Measurements from ENCODE around the gene C10orf120. TPM values are rescaled to one million over a fixed set of nuclear protein-coding genes. Genes with fewer than 3 reads are reported as not detected.

The C10orf120 gene
- total and polyA plus RNA-seq, 2 donors (not counting 3 experiments of a cell fraction or from before 2014, with no cell fraction given): not detected

GRCh38 chr10:122713091-122713885 lies 13.6 kb upstream of the C10orf120 start:
- Histone ChIP-seq H3K4me1 (ENCODE audit: control insufficient read depth, extremely low read depth, insufficient read depth, low read length) (no peaks in the 10 kb centered on the region), H3K4me2 (ENCODE audit: insufficient read depth, low read length) (no peak overlapping the region), H3K79me2 (ENCODE audit: control insufficient read depth, insufficient read depth, low read length) (no peaks in the 10 kb centered on the region), H3K27ac (ENCODE audit: insufficient read depth, low read depth, low read length) (no peak overlapping the region), H3K9me3 (replicated peaks; ENCODE audit: control insufficient read depth, insufficient read depth, low read length) (no peaks in the 10 kb centered on the region), H3K27me3 (ENCODE audit: control insufficient read depth in 2 of 2, insufficient read depth in 2 of 2, low read length in 2 of 2) (peaks cover 4 to 17% of the 10 kb centered on the region in 2 experiments), H3K4me3 (replicated peaks in 1 of 3; ENCODE audit: insufficient read depth in 1 of 3, low read depth in 1 of 3, low read length in 3 of 3) (no peak overlapping the region), H4K20me1 (replicated peaks; ENCODE audit: control insufficient read depth, extremely low read depth, insufficient read depth, low read length) (no peaks in the 10 kb centered on the region), H2AFZ (ENCODE audit: low read depth, low read length) (no peak overlapping the region), H3K9me1 (replicated peaks; ENCODE audit: control insufficient read depth, extremely low read depth, insufficient read depth, low read length) (no peaks in the 10 kb centered on the region), H3K36me3 (ENCODE audit: control insufficient read depth in 2 of 2, extremely low read depth in 1 of 2, insufficient read depth in 2 of 2, low read length in 2 of 2) (no peaks in the 10 kb centered on the region), H3K9ac (replicated peaks; ENCODE audit: extremely low read depth, insufficient read depth, low read length) (no peak overlapping the region)
- DNase-seq (ENCODE audit: low read depth, low spot score) (no peak), FAIRE-seq (no peak)
- dilution Hi-C loops (cut with MboI; ENCODE audit: extremely low pct_ligation_motif_present, low sequenced_read_pairs) (no loop called here), intact Hi-C loops (cut with micrococcal nuclease) (no loop called here)
- no peak for TF ChIP-seq CTCF (IDR thresholded peaks at IDR 0.05; ENCODE audit: extremely low read depth in 1 of 2, insufficient read depth in 1 of 2, low read depth in 1 of 2, low read length in 2 of 2)
- no peak for TF ChIP-seq FOS (IDR thresholded peaks at IDR 0.05; ENCODE audit: borderline replicate concordance, insufficient read depth, low read length)
- TF ChIP-seq POLR2AphosphoS5 (IDR thresholded peaks at IDR 0.05; ENCODE audit: insufficient read depth, low read depth, low read length): no peak
- TF ChIP-seq MYC (IDR thresholded peaks at IDR 0.05; ENCODE audit: low read depth, low read length): no peak
- no peak for TF ChIP-seq EZH2 (IDR thresholded peaks at IDR 0.05; ENCODE audit: borderline replicate concordance, low read depth, low read length, severe bottlenecking)
- no peak for TF ChIP-seq POLR2A (IDR thresholded peaks at IDR 0.05; ENCODE audit: low read depth, low read length)
- no peak for TF ChIP-seq JUN (IDR thresholded peaks at IDR 0.05; ENCODE audit: borderline replicate concordance, insufficient read depth, insufficient read length, low read depth)
- TF ChIP-seq GATA2 (IDR thresholded peaks at IDR 0.05; ENCODE audit: insufficient read depth, insufficient read length, low read depth, low read length): no peak
- TF ChIP-seq MAX (IDR thresholded peaks at IDR 0.05; ENCODE audit: insufficient read depth, insufficient read length): no peak
- POLR2A ChIA-PET: no interaction called here
- BruUV-seq (replicated peaks): no TSS peak
- CTCF ChIA-PET: interaction anchor here (1.4 to 1.6 kb wide), 2 partner anchors 25 to 65 kb away, joined by 3 to 6 read pairs; no protein-coding TSS in a partner anchor
